H1 (cell line): Measurements from ENCODE around the gene CD81. TPM values are rescaled to one million over a fixed set of nuclear protein-coding genes. Genes with fewer than 3 reads are reported as not detected.

ENCODE experiments used
- CTCF ChIA-PET: fragments of 300-600 bp; sonication (Branson Sonifier 250); formaldehyde crosslinking; loops from one replicate; lab custom pipeline; 2021; ENCODE audit not compliant: partially characterized antibody; lab: Charles Lee
- POLR2A ChIA-PET: fragments of 300-600 bp; sonication (Branson Sonifier 250); formaldehyde crosslinking; loops from one replicate; lab custom pipeline; 2021; ENCODE audit warnings: inconsistent platforms; ENCODE audit not compliant: partially characterized antibody; lab: Charles Lee
- DNase-seq, 2 experiments: peaks; one replicate each; pipeline versions ENCODE4 v3.0.0 to v3.0.0-alpha.2; 2010 to 2022; ENCODE audit warnings: low spot score in 2 of 2, low read depth in 1 of 2, mixed read lengths in 1 of 2
- FAIRE-seq: peaks from 2 replicates; lab custom pipeline; 2011; peaks lifted over from hg19 to GRCh38; lab: Jason Lieb, UNC
- H2AFZ ChIP-seq: 2 replicates; pipeline ENCODE4 v1.8.1; 2012; ENCODE audit warnings: low read length, inconsistent platforms
- H2AK5ac ChIP-seq: 2 replicates; pipeline ENCODE4 v1.6.1; 2013; ENCODE audit warnings: low read depth, low read length
- H2BK120ac ChIP-seq: replicated peaks from 2 replicates; pipeline ENCODE3; 2013; ENCODE audit warnings: low read depth, low read length, inconsistent platforms
- H2BK12ac ChIP-seq: 2 replicates; pipeline ENCODE4 v1.6.1; 2013; ENCODE audit warnings: low read depth, low read length
- H2BK15ac ChIP-seq: 2 replicates; pipeline ENCODE4 v1.6.1; 2013; ENCODE audit warnings: low read length
- H2BK20ac ChIP-seq: 2 replicates; pipeline ENCODE4 v1.6.1; 2013; ENCODE audit warnings: low read length
- H2BK5ac ChIP-seq: 2 replicates; pipeline ENCODE4 v1.6.1; 2013; ENCODE audit warnings: low read depth, low read length
- H3K14ac ChIP-seq: 2 replicates; pipeline ENCODE4 v1.6.1; 2013; ENCODE audit warnings: inconsistent platforms; ENCODE audit not compliant: insufficient read length
- H3K18ac ChIP-seq: 2 replicates; pipeline ENCODE4 v1.6.1; 2013; ENCODE audit warnings: low read length; ENCODE audit errors: extremely low read depth
- H3K23ac ChIP-seq: 2 replicates; pipeline ENCODE4 v1.6.1; 2013; ENCODE audit warnings: inconsistent platforms; ENCODE audit not compliant: insufficient read length
- H3K23me2 ChIP-seq: 2 replicates; pipeline ENCODE4 v1.6.1; 2013; ENCODE audit warnings: low read depth, low read length
- H3K27ac ChIP-seq: 2 replicates; pipeline ENCODE4 v1.6.1; 2011; ENCODE audit warnings: low read depth, low read length, inconsistent platforms
- H3K27me3 ChIP-seq, 4 experiments: replicated peaks in 1 of 4; 1 replicate in 1 of 4; 2 replicates in 3 of 4; pipeline versions ENCODE4 v1.6.1 to v1.8.1; 2011 to 2013; ENCODE audit warnings: low read length in 3 of 4, mild to moderate bottlenecking in 3 of 4, inconsistent platforms in 2 of 4, mixed read lengths in 2 of 4, moderate library complexity in 1 of 4; ENCODE audit not compliant: control insufficient read depth in 3 of 4, insufficient read depth in 3 of 4; ENCODE audit errors: extremely low read depth in 1 of 4
- H3K36me3 ChIP-seq, 4 experiments: 2 replicates each; pipeline versions ENCODE4 v1.6.1 to v1.8.1; 2011 to 2013; ENCODE audit warnings: mild to moderate bottlenecking in 4 of 4, low read length in 3 of 4, moderate library complexity in 2 of 4, control low read depth in 1 of 4, inconsistent platforms in 1 of 4; ENCODE audit not compliant: insufficient read depth in 4 of 4, control insufficient read depth in 2 of 4
- H3K4ac ChIP-seq: replicated peaks from 2 replicates; pipeline ENCODE3; 2013; ENCODE audit warnings: low read length, low read depth, mixed read lengths, inconsistent platforms; ENCODE audit not compliant: insufficient read length
- H3K4me1 ChIP-seq, 4 experiments: replicated peaks in 1 of 4; 1 replicate in 1 of 4; 2 replicates in 3 of 4; pipeline versions ENCODE4 v1.6.1 to v1.8.1; 2011 to 2013; ENCODE audit warnings: low read length in 3 of 4, inconsistent platforms in 2 of 4, mixed read lengths in 1 of 4; ENCODE audit not compliant: insufficient read depth in 4 of 4, control insufficient read depth in 3 of 4
- H3K4me2 ChIP-seq, 2 experiments: 2 replicates each; pipeline versions ENCODE4 v1.6.1 to v1.8.1; 2011 to 2013; ENCODE audit warnings: low read depth in 2 of 2, low read length in 2 of 2, control low read depth in 1 of 2, inconsistent platforms in 1 of 2, mild to moderate bottlenecking in 1 of 2; ENCODE audit not compliant: insufficient read depth in 1 of 2
- H3K4me3 ChIP-seq, 4 experiments: fragments of 200-600, 300-600 bp in 1 of 4; sonication (generic), shearing (Covaris generic), sonication (Bioruptor Twin) in 1 of 4; 2 replicates each; pipeline versions ENCODE4 v1.5.1 to v1.8.1; 2011 to 2016; ENCODE audit warnings: low read length in 4 of 4, low read depth in 3 of 4, control low read depth in 2 of 4, inconsistent platforms in 2 of 4, mild to moderate bottlenecking in 2 of 4, mixed read lengths in 1 of 4, moderate library complexity in 1 of 4; ENCODE audit not compliant: insufficient read depth in 2 of 4; ENCODE audit errors: extremely low read depth in 1 of 4
- H3K56ac ChIP-seq: replicated peaks from 2 replicates; pipeline ENCODE3; 2013; ENCODE audit warnings: low read depth, mild to moderate bottlenecking, mixed read lengths, low read length, inconsistent platforms; ENCODE audit not compliant: insufficient read length
- H3K79me1 ChIP-seq: 2 replicates; pipeline ENCODE4 v1.6.1; 2013; ENCODE audit warnings: low read depth, low read length, control low read depth
- H3K79me2 ChIP-seq, 2 experiments: 2 replicates each; pipeline versions ENCODE4 v1.6.1 to v1.8.1; 2012 to 2013; ENCODE audit warnings: low read length in 2 of 2, mild to moderate bottlenecking in 2 of 2, inconsistent platforms in 1 of 2; ENCODE audit not compliant: insufficient read depth in 2 of 2, control insufficient read depth in 1 of 2
- H3K9ac ChIP-seq, 4 experiments: replicated peaks in 1 of 4; 1 replicate in 1 of 4; 2 replicates in 3 of 4; pipeline versions ENCODE4 v1.6.1 to v1.8.1; 2011 to 2013; ENCODE audit warnings: low read depth in 3 of 4, low read length in 3 of 4, control low read depth in 2 of 4, mild to moderate bottlenecking in 2 of 4, moderate library complexity in 2 of 4, inconsistent platforms in 1 of 4; ENCODE audit errors: extremely low read depth in 1 of 4
- H3K9me3 ChIP-seq, 2 experiments: 2 replicates each; pipeline versions ENCODE4 v1.6.1 to v1.8.1; 2012 to 2013; ENCODE audit warnings: mild to moderate bottlenecking in 2 of 2, moderate library complexity in 2 of 2, control low read depth in 1 of 2, inconsistent platforms in 1 of 2, low read depth in 1 of 2, low read length in 1 of 2, mixed read lengths in 1 of 2; ENCODE audit not compliant: insufficient read depth in 2 of 2
- H4K20me1 ChIP-seq, 2 experiments: replicated peaks in 1 of 2; 2 replicates each; pipeline versions ENCODE3 to v1.8.1; 2011 to 2013; ENCODE audit warnings: inconsistent platforms in 2 of 2, low read length in 2 of 2, mild to moderate bottlenecking in 1 of 2; ENCODE audit not compliant: insufficient read depth in 2 of 2, control insufficient read depth in 1 of 2
- H4K5ac ChIP-seq: 2 replicates; pipeline ENCODE4 v1.6.1; 2013; ENCODE audit warnings: low read length, low read depth, mixed read lengths, inconsistent platforms; ENCODE audit not compliant: insufficient read length
- H4K8ac ChIP-seq: 2 replicates; pipeline ENCODE4 v1.8.0; 2013; ENCODE audit warnings: mild to moderate bottlenecking, moderate library complexity, low read length, inconsistent platforms; ENCODE audit not compliant: insufficient read depth; ENCODE audit errors: extremely low read depth
- H4K91ac ChIP-seq: replicated peaks from 2 replicates; pipeline ENCODE3; 2013; ENCODE audit warnings: low read length, mixed read lengths, inconsistent platforms; ENCODE audit not compliant: insufficient read length
- KDM5A ChIP-seq: fragments of 200-600 bp; IDR thresholded peaks from 2 replicates; pipeline ENCODE4 v1.7.1; 2012; ENCODE audit warnings: mild to moderate bottlenecking, low read length, inconsistent platforms, mixed read lengths
- SP2 ChIP-seq: IDR thresholded peaks from 2 replicates; pipeline ENCODE4 v1.6.1; 2012; ENCODE audit warnings: mild to moderate bottlenecking, low read length, inconsistent platforms
- SUZ12 ChIP-seq: fragments of 200-600 bp; sonication (generic); IDR thresholded peaks from 2 replicates; pipeline ENCODE4 v1.6.1; 2012; ENCODE audit warnings: mild to moderate bottlenecking, inconsistent platforms, low read length, moderate library complexity, mixed read lengths
- WGBS, 2 experiments: shearing (Covaris generic) in 1 of 2; methylation state at CpG; one replicate each; pipeline versions ENCODE4 v1.1.6 to v1.1.7; 2013 to 2015; ENCODE audit warnings: low lambda C conversion rate in 2 of 2, mixed read lengths in 2 of 2, inconsistent platforms in 1 of 2, low coverage in 1 of 2, missing lambda C conversion rate in 1 of 2; ENCODE audit not compliant: insufficient replicate concordance in 2 of 2, insufficient coverage in 1 of 2, insufficient read length in 1 of 2; ENCODE audit errors: extremely low coverage in 1 of 2, missing lambda C conversion rate in 1 of 2; 5-methylcytosine and 5-hydroxymethylcytosine counted together
- polyA plus RNA-seq, 7 experiments: library from polyadenylated mRNA; depleted of rRNA in 3 of 7; stranded (reverse) in 5 of 7; unstranded in 2 of 7; fragments of >200 nt in 5 of 7; fragments of 200-250 nt in 2 of 7; gene quantifications; 1 replicate in 5 of 7; 2 replicates in 1 of 7; 4 replicates in 1 of 7; pipeline versions ENCODE4 v1.2.1 to v1.2.3, GENCODE V29; 2011 to 2013; ENCODE audit warnings: missing spikeins in 2 of 7, mixed read lengths in 2 of 7
- total RNA-seq: library from RNA; stranded (reverse); fragmentation: NEBNext Ultra II Directional; extraction: Animal tissue kit (Norgen Biotek cat#: 25700); gene quantifications from 2 replicates; pipeline ENCODE4 v1.2.1, GENCODE V29; 2021
- TF ChIP-seq, protein P1 (sequence below): IDR thresholded peaks from 2 replicates; pipeline ENCODE4 v1.6.1; 2012; ENCODE audit warnings: inconsistent platforms

Gene CD81
- total and polyA plus RNA-seq, 2 of the 8 experiments (the other 6 are each of a cell fraction or from before 2014, with no cell fraction given) = 238 to 309 TPM

DNA sequence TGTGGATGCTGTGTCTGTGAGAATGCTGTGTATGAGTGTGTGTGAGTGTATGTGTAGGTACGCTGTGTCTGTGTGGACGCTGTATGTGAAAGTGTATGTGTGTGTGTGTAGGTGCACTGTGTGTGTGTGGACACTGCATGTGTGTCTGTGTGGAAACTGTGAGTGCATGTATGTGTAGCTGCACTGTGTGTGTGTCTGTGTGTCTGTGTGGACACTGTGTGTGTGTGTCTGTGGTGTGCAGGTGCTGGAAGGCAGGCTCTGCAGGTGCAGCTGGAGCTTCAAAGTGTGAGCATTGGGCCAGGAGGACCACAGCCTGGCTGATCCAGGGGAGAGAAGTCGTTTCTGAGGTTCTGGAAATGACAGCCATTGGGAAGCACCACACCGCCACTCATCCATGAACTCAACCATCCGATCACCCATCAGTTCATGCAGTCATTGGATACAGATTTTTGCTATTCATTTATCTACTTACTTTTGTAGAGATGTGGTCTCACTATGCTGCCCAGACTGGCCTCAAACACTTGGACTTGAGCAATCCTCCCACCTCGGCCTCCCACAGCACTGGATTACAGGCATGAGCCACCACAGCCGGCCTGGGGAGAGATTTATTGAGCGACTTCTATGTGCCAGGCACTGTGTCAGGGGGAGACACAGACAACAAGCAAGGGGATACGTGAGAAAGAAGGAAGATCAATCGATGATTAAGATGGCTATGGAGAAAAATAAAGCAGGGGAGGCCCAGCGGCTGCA lies 57.6 kb downstream of the CD81 start:
- no peak overlapping the region for H2BK120ac ChIP-seq
- peak overlapping the region; percentile 67; the same call in 1 of the 2 replicates for H2AK5ac ChIP-seq
- peak overlapping the region; percentile 4; the same call in 1 of the 2 replicates for H2BK5ac ChIP-seq
- no peak overlapping the region for H4K5ac ChIP-seq
- H4K20me1 ChIP-seq = peaks cover 0 to 15% of the 10 kb centered on the region in 2 experiments
- no peaks in the 10 kb centered on the region for H3K9me3 ChIP-seq
- no peak overlapping the region for H3K4me3 ChIP-seq
- H2AFZ ChIP-seq = no peak overlapping the region
- DNase-seq = no peak
- H3K4me2 ChIP-seq = no peak overlapping the region
- H3K4ac ChIP-seq = no peak overlapping the region
- H4K8ac ChIP-seq = no peak overlapping the region
- peaks cover 14% of the 10 kb centered on the region; the same call in 1 of the 2 replicates for H3K23me2 ChIP-seq
- H3K56ac ChIP-seq = no peak overlapping the region
- no peaks in the 10 kb centered on the region for H3K36me3 ChIP-seq
- no peak overlapping the region for H3K14ac ChIP-seq
- TF ChIP-seq KDM5A (no peak), SUZ12 (no peak), SP2 (no peak)
- TF ChIP-seq, protein P1, sequence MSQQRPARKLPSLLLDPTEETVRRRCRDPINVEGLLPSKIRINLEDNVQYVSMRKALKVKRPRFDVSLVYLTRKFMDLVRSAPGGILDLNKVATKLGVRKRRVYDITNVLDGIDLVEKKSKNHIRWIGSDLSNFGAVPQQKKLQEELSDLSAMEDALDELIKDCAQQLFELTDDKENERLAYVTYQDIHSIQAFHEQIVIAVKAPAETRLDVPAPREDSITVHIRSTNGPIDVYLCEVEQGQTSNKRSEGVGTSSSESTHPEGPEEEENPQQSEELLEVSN = no peak
- TF ChIP-seq, all 59 proteins: peak for 0
- ChIA-PET CTCF (interaction anchor here (4.6 kb wide), 1 partner anchor 97 kb away, joined by 37 read pairs; no protein-coding TSS in a partner anchor), POLR2A (no interaction called here)
- Histone ChIP-seq H2BK12ac (no peak overlapping the region), H2BK20ac (peak overlapping the region; percentile 36; the same call in 1 of the 2 replicates), H3K4me1 (no peaks in the 10 kb centered on the region; a peak in 1 of 7 replicates), H3K27me3 (peaks cover 0 to 8% (median 4%) of the 10 kb centered on the region in 4 experiments; a peak in 3 of 7 replicates), H2BK15ac (no peak overlapping the region), H3K9ac (peak overlapping the region in 1 of 4 experiments; percentile 12; a peak in 1 of 7 replicates), H3K18ac (no peak overlapping the region), H3K79me1 (no peaks in the 10 kb centered on the region), H4K91ac (no peak overlapping the region), H3K23ac (no peak overlapping the region), H3K79me2 (no peaks in the 10 kb centered on the region), H3K27ac (no peak overlapping the region)
- 83% methylated on average over 11 of the region's 11 CpGs; no CpG with 5 or more reads in 1 of the 2 experiments for whole genome bisulfite sequencing, 2 experiments
- no peak for FAIRE-seq
